A549 treated with RU486 at 1 μM for 4 hours (cell line): ENCODE measurements around the gene ITGAL. TPM values are rescaled to one million over a fixed set of nuclear protein-coding genes. Genes with fewer than 3 reads are reported as not detected.

Source experiments
- total RNA-seq: library from RNA; stranded (reverse); fragments of 200-300 nt; extraction: Qiagen RNA extraction; gene quantifications from 5 replicates; pipeline ENCODE4 v1.2.3, GENCODE V29; 2022; ENCODE audit warnings: low read depth

The ITGAL gene
- total RNA-seq, result 0.08 to 0.10 TPM in 2 of 5 replicates, not detected in the others

DNA sequence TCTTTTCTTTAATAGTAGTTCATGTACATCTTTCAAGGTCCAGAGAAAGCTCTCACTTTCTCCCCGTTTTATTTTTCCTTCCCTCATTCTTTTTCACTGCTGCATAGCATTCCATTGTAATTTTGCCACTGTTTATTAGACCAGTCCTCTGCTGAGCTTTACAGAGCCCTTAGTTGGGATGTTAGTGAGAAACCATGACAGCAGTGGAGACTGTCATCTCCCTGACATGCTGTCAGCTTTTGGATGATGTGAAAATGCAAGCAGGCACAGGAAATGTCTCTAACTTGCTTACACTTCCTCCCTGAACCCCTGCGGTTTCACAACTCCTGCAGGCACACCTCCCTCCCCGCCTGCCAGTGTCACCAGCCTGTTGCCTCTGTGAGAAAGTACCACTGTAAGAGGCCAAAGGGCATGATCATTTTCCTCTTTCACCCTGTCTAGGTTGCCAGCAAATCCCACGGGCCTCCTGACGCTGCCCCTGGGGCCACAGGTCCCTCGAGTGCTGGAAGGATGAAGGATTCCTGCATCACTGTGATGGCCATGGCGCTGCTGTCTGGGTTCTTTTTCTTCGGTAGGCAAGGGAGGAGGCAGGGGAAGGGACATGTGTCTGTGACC, at the start of gene ITGAL:
Gene ITGAL, plus strand, starts transcription at position 415 of the 615 bp plus-strand sequence. Its CDS starts 96 bp downstream, at position 511.

DNA sequence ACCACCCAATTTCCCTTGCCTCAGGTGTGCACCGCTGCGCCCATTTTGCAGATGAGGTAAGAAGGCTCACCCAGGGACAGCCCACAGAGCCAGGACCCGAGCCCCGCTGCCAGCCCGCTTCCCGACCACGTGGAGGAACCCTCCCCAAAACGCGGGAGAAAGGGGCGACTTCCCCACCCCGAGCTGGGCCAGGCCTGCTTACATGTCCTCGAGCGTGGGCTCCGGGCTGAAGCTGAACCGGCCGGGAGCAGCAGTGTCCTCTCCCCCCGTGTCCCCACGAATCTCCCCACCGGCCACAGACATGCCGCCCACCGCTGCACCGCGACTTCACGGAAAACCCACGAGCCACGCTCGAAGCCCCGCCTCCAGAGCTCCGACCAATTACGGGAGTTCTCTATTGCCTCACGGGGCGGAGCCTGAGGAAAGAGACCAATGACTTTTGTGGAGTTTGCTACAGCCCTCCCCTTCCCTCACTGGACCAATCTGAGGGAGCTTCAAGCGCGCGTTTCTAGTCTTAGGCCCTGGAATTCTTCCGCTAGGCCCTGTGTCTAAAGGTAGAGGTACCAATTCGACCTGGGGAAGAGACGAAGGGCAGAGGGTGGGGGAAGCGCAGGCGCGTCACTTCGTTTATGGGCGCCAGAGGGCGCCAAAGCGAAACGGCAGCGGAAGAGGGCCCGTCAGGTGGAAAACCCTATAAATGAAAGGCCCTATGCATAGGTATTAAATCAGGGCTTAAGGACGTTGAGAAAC, 42.7 kb upstream of the ITGAL start, which contains the start of gene DCTPP1:
Gene DCTPP1, minus strand, starts transcription at position 353 of the 750 bp plus-strand sequence. Its CDS starts 50 bp downstream, at position 303.

GRCh38 chr16:30445408-30446202, 26.9 kb upstream of the ITGAL start, which contains the start of gene SEPHS2:
Gene SEPHS2 (minus strand): TSS chr16:30445874. CDS start chr16:30445727, 147 bp downstream.

DNA sequence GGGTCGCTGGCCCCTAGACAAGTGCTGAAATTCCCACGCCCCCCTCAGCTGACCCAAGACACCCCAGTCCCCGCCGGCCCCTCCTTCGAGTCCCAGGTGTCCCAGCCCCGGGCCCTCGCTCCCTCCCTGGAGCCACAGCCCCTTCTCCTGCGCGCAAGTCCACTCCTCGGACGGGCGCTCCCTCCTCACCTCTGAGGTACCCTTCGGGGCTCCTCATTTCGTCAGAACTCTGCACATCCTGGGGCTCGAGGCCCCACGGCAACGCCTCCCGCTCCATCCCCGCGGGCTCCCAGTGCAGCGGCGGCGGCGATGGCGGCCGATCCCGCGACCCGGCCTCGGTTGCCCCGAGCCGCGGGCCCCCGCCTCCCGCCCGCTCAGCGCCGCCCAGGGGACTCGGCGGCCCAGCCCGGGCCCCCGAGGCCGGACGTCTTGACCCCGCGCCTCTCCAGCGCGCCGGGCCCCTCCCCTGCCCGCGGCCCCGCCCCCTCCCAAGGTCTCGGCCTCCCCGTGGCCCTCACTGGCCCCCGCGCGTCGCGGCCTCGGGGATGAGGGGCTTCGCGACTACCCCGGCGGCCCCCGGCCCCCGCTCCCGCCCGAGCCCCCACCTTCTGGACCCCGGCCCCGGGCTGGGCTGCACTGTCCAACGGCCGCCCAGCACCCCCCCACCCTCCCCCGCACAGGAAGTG, 53.7 kb downstream of the ITGAL start, which contains the start of gene ZNF768:
Gene ZNF768, minus strand, starts transcription at position 430 of the 686 bp plus-strand sequence. Its CDS starts 153 bp downstream, at position 277.

DNA sequence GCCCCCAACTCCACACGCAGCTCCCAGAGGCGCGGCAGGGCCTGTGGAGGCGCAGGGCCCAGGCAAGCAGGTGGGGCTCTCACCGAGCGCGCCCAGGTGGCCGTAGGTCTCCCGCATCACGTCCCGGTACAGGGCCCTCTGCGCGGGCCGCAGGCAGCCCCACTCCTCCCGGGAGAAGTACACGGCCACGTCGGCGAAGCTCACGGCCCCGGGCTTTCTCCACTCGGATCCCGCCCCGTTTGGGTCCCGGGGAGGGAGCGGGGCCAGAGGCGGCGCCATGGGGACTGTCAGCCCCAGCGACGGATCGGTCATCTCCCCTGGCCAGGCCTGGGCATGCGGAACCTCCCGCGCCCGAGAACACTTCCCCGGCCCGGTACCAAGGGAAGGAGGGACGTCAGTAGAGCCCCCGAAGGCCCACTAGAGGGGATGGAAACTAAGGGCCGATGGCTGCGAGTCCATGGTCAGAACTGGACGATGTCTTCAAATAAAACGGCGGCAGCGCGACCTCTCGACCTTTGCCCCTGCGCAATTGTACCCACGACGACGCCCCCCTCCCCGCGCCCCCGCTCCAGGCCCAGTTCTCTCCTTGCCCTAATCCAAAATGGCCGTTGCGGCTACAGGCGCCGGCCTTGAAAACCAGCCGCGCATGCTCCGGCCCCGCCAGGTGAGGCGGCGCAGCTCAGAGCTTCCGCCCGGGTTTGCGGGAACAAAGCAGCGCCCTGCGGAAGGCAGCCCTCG, 62.0 kb downstream of the ITGAL start, which contains the start of gene ZNF747:
Gene ZNF747, minus strand, starts transcription at position 491 of the 738 bp plus-strand sequence. Its CDS starts 179 bp downstream, at position 312.

GRCh38 chr16:30557957-30558788, 85.6 kb downstream of the ITGAL start, which contains the start of gene ZNF764:
Gene ZNF764 (minus strand): TSS chr16:30558374. CDS start chr16:30558182, 192 bp downstream.

DNA sequence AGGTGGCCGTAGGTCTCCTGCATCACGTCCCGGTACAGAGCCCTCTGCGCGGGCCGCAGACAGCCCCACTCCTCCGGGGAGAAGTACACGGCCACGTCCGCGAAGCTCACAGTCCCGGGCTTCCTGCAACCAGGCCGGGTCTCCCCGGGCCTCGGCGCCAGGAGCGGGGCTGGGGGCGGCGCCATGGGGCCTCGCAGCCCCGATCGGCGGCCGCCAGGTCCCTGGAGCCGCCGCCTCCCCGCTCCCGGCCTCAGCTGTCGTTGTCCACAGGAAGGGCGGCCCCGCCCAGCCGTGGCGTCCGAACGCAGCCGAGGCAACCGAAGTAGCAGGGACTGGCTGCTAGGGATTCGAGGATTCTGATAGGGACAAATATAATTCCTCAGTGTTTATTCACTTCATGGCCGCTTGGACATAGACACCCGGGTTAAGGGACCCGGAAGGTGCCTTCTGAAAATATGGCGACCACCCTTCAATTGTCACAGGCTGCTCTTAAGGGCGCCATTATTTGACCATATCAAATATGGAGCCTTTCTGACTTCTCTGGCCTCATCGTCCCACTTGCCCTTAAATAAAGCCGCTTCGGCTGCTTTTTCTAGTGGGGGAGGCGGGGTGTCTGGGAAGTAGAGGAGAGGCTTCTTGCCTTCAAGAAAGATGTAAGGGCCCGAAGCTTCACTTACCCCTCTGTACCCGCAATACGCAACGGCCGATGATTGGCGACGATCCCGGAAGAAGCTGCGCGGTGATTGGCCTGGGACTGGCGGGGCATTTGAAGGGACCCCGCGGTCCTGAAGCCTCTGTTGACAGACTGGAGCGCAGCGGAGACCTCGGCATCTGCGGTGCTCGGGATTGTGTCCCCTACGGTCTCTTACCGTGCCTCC, 99.1 kb downstream of the ITGAL start, which contains the start of gene ZNF688:
Gene ZNF688, minus strand, starts transcription at position 270 of the 878 bp plus-strand sequence. Its CDS starts 85 bp downstream, at position 185.

Other genes starting within 250 kb of the ITGAL start
- gene NPIPB13, start 224.3 kb upstream of the ITGAL start, total RNA-seq, result 0.81 to 4.3 TPM (median 2.6 TPM) in 5 replicates
- gene CD2BP2, start 117.4 kb upstream of the ITGAL start, total RNA-seq, result 63.4 to 69.9 TPM (median 67.1 TPM) in 5 replicates
- gene TBC1D10B, start 102.2 kb upstream of the ITGAL start, total RNA-seq, result 22.5 to 34.5 TPM (median 28.9 TPM) in 5 replicates
- gene MYL11, start 97.9 kb upstream of the ITGAL start, total RNA-seq, result 0.69 to 1.1 TPM in 2 of 5 replicates, not detected in the others
- gene SEPTIN1, start 90.2 kb upstream of the ITGAL start, total RNA-seq, result 1.2 to 3.0 TPM (median 2.3 TPM) in 5 replicates
- 10.1 to 13.1 TPM (median 12.7 TPM) in 5 replicates for gene ZNF48, start 77.3 kb upstream of the ITGAL start, total RNA-seq
- 3.4 to 7.1 TPM (median 6.1 TPM) in 5 replicates for gene ZNF771, start 65.1 kb upstream of the ITGAL start, total RNA-seq
- 100.0 to 144 TPM (median 139 TPM) in 5 replicates for gene DCTPP1, start 42.7 kb upstream of the ITGAL start, total RNA-seq
- 48.8 to 54.1 TPM (median 52.1 TPM) in 5 replicates for gene SEPHS2, start 26.9 kb upstream of the ITGAL start, total RNA-seq
- 35.1 to 46.6 TPM (median 45.4 TPM) in 5 replicates for gene ZNF768, start 53.8 kb downstream of the ITGAL start, total RNA-seq
- 2.5 to 4.4 TPM (median 4.0 TPM) in 5 replicates for gene ZNF747, start 62.1 kb downstream of the ITGAL start, total RNA-seq
- gene ZNF764, start 85.6 kb downstream of the ITGAL start, total RNA-seq, result 4.3 to 6.6 TPM (median 5.5 TPM) in 5 replicates
- 5.2 to 7.9 TPM (median 7.3 TPM) in 5 replicates for gene ZNF688, start 99.0 kb downstream of the ITGAL start, total RNA-seq
- not detected in 5 replicates for gene ZNF785, start 113.0 kb downstream of the ITGAL start, total RNA-seq
- gene ZNF689, start 137.6 kb downstream of the ITGAL start, total RNA-seq, result 7.6 to 9.1 TPM (median 8.3 TPM) in 5 replicates
- 18.1 to 25.2 TPM (median 24.3 TPM) in 5 replicates for gene PRR14, start 178.2 kb downstream of the ITGAL start, total RNA-seq
- 29.2 to 47.0 TPM (median 41.2 TPM) in 5 replicates for gene FBRS, start 185.7 kb downstream of the ITGAL start, total RNA-seq
- 9.9 to 28.4 TPM (median 21.7 TPM) in 5 replicates for gene SRCAP, start 226.4 kb downstream of the ITGAL start, total RNA-seq